Measurements from ENCODE around the gene TRRAP.
"Not testable (repeated sequence)": the region's sequence is repeated elsewhere in the genome, so short reads cannot be mapped to it uniquely, and the experiment has no call there.

TRRAP gene

DNA sequence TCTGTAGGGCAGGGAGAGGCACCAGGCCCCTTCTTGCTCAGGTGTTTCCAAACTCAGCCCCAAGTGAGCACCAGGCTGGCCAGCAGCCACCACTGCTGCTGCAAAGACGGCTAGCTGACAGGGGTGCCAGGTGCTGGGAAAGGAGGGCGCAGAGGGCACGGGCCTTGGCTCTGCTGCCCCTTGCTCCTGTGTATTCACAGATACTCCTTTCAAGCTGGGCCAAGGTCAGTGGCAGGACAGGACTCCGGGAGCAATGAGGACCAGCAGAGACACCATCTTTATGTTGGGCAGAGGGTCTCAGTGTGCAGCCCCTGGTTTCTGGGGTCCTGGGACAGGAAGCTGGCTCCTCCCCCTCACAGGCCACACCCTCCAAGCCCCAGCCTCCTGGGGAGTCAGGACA lies 155.4 kb downstream of the TRRAP start:
- no peak for DNase-seq

DNA sequence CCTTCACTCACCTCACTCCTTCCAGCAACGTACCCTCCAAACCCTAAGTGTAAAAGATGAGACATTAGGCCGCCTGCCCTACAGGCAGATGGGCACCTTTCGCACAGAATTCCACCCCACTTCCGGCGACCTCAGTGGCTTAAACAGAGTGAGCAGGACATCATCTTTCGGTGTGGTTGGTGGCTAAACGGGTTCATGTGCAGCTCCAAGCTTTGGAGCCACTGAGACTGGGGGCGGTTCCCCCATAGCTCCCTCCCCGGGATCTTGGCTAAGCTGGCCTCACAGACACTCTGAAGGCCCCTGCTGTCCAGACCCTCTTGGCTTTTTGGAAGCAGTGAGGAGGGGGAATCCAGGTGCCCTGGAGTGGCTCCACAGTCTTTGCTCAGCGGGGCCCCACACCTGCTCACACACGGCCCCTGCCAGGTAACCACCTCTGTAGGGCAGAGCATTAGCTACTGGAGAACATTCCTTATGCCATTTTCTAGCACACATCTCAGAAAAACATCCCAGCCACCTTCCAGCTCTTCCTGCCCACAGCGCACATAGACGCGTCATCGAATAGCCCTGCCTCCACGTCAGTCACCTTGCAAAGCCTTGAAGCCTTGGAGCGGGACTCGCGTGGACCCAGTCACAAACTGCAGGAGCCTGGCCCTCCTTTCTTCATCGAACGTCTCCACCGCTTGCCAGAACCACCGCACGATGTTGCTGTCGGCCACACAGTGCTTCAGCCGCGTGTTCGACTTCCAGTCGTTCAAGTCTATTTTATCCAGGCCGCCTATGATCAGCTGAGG lies 156.8 kb downstream of the TRRAP start:
- no peak for DNase-seq

DNA sequence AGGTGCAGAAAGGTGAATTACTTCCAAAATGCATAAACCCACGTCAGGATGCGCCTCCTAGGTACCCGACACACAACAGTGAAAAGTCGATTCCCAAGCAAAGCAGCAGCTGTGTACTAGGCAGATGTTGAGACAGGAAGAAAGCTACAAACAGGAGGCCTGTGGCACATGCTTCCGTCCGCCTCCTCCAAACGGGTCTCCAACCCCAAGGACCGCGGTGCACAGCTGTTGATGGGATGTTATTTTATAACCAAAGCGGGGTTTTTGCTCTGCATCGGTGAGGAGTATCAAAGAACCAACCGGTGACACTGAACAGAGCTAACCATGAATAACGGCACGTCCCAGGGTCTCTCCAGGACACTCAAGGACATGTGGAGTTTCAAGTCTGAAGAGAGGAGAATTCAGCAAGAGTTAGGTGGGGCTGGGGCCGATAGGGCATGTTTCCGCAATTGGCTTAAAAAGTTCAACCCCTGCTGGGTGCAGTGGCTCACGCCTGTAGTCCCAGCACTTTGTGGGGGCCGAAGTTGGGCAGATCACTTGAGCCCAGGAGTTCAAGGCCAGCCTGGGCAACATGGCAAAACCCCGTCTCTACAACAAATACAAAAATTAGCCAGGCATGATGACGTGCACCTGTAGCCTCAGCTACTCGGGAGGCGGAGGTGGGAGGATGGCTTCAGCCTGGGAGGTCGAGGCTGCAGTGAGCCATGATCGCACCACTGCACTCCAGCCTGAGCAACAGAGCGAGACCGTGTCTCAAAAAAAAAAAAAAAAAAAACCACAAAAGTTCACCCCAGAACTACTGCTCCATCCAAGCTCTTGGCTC lies 157.6 kb downstream of the TRRAP start:
- DNase-seq, result no peak

DNA sequence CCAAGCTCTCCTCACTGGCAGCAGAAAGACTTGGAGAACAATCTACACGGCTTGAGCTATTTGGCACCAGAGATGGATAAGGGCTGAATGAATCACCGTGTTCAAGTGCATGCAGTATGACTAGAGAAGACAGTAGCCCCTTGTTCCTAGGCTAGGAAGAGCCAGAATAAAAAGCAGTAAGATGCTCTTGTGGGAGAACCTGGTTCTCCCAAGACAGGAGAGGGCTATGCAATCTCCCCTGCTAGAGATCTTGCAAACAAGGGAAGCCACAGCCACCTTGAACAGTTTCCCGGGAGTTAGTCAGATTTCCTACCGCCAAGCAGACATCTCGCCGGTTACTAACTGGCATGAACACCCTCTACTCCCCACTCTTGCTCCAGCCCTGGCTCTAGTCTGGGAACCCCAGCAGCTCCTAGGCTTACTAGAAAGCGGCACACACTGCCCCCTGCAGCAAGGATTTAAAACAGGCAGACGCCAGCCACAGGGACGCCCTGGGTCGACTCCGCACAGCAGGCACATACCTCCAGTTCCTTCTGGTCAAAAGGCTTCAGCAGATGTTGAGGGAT lies 158.3 kb downstream of the TRRAP start:
- DNase-seq, result no peak

DNA sequence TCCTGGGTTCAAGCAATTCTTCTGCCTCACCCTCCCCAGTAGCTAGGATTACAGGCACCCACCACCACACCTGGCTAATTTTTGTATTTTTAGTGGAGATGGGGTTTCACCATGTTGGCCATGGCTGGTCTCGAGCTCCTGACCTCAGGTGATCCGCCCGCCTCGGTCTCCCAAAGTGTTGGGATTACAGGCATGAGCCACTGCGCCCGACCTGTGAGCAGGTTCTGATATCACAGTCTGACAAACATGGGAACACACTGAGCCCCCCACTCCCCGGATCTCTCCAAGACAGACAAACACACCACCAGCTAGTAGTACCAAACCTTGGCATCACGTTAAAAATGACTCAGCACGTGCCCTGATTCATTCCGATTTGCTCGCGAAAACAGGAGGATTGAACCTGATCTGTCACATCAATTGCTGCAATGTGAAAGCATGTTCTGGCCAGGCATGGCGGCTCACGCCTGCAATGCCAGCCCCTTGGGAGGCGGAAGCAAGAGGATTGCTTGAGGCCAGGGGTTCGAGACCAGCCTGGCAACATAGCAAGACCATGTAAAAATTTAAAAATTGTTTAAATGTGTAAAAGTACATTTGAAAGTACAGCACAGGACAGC lies 159.1 kb downstream of the TRRAP start:
- no peak for DNase-seq

DNA sequence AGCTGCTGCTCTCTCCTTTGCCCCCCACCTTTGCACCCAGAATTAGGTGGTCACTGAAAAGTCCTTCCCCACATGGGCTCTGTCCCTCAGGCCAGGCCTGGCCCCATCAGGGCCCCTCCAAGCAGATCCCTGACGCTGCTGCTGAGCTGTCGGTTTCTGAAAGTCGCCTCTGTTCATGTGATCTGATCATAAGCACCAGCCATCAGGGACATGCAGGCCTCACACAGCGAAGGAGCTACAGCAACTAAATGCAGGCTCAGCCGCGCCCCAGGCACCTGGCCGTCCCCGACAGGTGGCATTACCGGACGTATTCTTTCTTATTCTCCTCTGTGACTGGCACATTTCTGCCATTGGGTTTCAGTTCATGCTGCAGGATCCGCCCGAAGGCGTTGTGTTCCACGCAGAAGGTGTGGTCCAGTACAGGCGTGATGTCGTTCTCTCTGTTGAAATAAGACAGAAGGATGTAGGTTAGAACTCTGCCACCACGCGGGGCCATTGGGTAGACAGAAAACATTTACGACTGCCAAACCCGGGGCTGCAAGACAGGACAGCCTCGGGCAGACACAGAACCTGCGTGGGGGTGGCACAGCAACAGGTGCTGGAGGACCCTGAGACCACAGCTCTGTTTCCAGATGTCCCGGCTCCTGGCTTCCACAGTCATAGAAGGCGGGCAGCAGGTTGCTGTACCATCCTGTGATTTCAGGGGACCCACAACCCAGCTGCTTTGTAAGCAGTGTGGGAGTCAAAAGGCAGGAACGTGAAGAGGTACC lies 159.9 kb downstream of the TRRAP start:
- no peak for DNase-seq

DNA sequence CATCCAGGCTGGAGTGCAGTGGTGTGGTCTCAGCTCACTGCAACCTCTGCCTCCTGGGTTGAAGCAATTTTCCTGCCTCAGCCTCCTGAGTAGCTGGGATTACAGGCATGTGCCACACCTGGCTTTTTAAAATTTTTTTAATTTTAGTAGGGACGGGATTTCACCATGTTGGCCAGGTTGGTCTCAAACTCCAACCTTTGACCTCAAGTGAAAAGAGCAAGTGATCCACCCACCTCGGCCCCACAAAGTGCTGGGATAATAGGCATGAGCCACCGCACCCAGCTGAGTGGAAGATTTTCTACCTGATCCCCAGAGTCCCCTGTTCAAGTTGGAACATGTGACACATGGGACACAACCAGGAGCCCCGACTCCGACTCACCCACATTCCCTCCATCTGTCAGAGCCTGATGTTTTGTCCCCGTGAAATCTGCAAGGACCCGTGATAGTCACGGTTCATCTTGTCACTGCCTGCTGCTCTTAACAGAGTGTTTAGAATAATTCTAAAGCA lies 161.1 kb downstream of the TRRAP start:
- no peak for DNase-seq

DNA sequence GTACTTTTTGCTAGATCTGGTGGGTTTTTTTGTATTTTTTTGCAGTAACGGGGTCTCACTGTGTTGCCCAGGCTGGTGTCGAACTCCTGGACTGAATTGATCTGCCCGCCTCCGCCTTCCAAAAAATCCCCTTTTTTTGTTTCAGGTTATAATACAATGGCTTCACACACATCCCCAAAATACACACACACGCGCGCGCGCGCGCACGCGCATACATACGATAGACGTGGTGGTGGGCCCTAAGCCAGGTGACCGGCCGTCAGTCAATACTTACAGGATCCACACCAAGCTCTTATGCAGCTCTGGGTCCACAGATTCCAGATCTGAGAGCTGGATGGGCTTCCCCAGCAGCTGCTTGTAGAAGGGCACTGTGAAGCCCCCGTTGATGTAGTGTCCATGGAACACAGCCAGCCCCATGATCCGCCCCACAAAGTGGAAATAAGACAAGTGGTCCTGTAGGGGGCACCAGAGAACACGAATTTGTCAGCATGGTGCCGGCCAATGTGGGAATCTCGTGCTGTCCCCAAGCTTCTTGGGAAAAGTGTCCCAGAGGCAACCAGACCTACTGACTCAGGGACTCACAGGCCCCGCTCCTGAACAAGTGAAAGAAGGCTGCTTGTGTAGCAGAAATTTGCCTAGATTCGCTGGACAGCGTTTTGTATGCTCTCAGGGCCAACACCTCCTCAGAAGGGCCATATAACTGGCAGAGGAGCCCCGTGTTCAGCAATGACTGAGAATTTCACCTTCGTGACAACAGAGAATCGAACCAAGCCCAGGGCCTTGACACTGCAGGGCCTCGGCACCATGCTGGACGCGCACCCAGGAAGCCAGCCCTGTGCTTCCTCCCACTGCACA lies 162.0 kb downstream of the TRRAP start:
- peak; percentile 69 for DNase-seq

DNA sequence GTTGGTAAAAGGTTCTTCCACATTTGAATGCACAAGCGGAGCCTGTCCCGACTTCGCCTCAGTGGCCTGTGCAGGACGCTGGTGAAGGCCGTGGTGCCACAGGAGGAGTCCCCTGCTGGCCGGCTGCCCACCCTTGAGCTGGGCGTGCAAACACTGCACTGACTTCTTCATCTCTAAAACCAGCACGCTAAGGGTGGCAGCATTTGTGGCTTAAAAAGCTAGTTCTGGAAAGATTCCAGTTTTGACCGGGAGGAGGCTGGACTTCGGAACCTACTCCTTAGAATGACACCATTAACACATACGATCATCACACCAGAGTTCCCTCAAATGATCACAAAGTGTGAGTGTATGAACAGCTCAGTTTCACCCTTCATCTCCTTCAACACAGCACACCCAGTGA lies 163.2 kb downstream of the TRRAP start:
- DNase-seq, result no peak

DNA sequence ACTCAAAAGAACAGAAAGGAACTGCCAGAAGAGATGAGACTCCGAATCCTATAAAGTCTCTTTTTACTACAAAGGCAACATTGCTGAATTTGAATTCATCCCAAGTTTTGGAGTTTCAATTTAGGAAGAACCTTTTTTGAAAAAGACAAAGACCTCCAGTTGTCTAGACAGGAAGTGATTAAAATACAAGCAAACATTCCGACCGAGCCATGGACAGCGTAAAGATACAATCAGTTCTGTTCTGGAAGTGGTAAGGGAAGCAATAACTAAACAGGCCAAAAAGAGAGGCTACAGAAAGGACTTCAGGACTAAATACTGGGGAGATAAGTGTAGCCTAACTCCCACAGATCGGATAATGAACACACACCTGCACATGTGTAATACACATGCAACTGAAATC lies 164.6 kb downstream of the TRRAP start:
- no peak for DNase-seq

DNA sequence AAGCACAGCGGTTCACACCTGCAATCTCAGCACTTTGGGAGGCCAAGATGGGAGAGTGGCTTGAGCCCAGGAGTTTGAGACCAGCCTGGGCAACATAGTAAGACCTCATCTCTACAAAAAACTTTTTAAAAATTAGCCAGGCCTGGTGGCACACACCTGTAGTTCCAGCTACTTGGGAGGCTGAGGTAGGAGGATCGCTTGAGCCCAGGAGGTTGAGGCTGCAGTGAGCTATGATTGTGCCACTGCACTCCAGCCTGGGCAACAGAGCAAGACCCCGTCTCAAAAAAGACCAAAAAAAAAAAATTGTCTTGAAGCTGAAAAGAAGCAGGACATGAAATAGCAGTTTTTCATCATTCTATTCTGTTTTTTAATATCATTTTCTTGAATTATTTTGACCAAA lies 166.5 kb downstream of the TRRAP start:
- not testable (repeated sequence) for DNase-seq

DNA sequence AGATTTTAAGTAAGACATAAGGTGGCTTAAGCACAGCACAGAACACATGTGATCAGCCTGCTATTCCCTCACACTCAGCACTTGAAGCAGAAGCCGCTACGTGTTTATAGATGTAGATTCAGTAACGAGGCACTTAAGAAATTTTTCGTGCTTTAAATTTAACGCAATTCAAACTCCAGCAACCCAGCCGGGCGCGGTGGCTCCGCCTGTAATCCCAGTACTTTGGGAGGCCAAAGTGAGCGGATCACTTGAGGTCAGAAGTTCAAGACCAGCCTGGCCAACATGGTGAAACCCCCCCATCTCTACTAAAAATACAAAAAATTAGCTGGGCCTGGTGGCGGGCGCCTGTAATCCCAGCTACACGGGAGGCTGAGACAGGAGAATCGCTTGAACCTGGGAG lies 167.9 kb downstream of the TRRAP start:
- not testable (repeated sequence) for DNase-seq

DNA sequence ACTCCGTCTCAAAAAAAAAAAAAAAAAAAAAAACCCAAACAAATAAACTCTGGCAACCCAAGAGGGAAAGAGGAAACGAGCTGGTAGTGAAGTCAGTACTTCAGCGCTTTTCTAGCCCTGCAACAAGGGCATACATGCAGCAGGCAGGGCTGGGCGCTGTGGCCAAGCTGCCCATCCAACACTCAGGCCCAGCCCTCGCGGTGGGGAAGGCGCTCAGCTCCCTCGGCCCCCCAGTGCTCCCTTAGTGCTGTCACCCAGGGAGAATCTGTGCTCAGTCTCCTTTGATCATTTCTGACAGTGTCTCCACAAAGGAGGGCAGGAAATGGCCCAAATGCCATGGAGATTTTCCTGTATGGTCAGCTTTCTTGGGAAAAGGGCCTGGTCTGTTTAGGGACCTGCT lies 168.4 kb downstream of the TRRAP start:
- DNase-seq, result no peak

DNA sequence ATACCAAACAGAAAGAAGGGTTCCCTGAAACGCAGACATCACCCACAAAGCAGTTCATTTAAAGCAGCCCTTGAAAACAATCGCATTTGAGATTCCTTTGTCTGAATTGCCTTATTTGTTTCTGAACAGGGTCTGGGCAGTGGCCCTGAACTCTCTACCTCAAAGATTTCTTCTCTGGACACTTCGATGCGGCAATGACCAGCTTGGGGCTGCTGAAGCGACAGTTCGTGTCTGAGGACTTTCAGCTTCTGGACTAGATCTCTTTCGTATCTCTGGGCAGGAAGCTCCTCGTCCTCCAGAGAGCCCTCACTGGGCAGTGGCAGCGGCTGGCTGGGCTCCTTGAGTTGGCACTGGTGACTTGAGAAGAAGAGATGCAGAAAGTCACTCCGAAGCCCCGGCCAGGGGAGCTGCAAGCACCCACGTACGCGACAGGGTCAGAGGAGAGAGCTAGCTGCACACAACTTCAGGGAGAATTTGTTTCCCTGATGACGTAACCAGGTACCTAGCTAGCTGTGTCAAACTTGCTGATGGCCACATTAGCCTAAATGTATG lies 169.3 kb downstream of the TRRAP start:
- DNase-seq, result no peak

DNA sequence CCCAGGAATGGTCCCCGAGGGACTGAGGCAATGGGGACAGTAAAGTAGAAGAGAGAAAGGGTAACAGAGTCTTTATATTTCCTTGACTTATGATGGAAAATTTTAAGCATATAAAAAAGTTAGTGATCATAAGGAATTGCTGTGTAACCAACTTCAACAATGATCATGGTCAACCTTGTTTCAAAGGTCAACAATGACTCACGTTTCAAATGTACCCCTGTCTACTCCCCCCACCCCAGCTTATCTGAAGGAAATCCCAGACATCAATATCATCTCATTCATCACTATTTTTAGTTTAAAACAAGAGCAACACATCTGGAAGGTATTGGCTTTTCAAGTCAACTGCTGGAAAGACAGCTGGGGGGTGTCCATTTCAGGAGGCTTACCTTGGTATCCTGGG lies 172.6 kb downstream of the TRRAP start:
- DNase-seq, result no peak

DNA sequence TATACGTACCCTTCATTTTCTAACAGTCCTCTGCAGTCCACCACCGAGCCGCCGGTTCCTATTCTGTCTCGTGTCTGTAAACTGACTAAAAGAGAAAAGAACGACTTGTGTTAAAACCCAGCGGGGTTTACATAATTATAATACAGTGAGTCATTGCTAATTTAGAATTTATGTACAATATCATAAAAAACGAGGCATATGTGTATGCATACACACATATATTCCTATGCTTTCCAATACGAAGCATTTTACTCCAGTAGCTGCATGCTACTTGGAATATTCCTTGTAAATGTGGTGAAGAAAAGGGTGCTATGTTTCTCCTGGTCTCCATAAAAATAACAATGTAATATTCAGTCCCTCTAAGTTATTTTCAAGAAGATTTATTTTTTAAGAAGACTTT lies 176.4 kb downstream of the TRRAP start:
- DNase-seq, result no peak

DNA sequence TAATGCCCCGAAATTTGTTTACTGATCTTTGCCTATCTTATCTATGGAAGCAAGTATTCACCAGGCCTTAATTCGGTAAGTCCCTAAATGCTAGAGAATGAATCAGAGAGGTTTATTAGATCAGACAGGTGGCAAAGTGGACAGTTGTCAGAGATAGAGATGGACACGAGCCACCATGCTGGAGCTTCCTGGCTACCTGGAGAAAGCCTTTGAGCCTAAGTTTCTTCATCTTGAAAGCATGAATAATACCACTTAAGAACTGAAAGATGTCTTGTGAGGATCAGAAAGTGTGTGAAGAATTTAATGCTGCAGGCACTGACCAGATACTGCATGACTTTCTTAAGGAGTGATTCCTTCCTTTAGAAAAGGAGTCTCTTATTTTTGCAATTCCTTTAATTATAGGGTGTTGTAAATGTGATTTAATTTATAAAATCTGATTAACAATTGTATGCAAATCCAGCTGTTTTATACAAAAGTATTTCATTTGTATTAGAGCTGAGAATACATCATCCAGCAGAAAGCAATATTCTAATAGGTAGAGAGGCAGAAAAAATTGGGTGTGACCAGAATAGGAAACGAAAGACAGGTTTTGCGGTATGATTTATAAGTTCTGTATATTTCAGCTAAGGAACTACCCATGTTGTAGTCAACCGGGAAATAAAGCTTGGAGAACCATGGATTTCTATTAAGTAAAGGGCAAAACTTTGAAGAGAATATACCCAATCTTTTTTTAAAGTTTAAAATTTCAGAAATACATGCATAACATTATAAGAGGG lies 182.9 kb downstream of the TRRAP start:
- no peak for DNase-seq
